ENCODE results near the gene CCNC. TPM values are rescaled to one million over a fixed set of nuclear protein-coding genes. Genes with fewer than 3 reads are reported as not detected.
A peak's percentile ranks its signal among the peaks of the same experiment; 100 is the strongest.
"Not testable (repeated sequence)": the region's sequence is repeated elsewhere in the genome, so short reads cannot be mapped to it uniquely, and the experiment has no call there.

The CCNC gene
- total RNA-seq, 1 donor from 2014 or later: 15.1 TPM

DNA sequence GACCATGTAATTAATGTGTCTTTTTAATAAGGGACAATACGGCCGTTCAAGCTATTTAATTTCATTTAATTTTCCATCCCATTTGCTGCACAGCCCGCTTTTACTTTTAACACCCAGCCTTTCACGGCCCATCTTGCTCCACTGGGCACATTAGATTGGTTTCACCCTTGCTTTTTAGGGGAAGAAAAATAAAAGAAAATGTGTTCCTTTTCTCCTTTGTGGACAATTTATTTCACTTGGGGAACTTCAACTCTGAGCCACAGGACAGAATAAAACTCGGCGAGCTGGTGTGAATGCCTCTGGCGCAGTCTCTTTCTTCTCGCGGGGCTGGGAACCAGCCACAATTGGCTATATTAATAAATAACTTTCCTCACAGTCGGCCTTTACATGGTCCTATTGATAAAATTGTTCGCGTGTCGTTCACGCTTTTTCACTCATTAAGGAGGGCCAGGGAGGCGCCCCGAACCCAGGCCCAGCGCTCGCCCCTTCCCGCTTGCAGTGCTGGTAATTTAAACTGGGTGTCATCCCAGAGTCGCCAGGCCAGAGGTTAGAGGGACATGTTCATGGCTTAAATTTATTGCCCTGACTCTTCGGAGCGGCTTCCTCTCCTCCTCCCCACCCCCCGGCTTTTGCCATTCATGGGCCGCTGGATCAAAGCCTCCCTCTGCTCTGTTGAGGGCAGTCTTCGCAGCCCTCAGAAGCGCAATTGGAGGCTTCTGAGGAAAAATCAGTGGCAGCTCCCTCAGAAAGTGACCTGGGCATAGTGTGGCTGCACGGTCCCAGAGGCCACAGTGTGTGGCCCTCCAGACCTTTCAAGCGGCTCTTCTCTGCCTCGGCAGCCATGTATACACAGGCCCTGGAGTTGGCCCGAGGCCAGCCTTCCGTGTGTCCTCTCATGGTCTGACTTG, 36.0 kb upstream of the CCNC start:
- DNase-seq: no peak
- Histone ChIP-seq H3K4me1 (peaks cover 46% of the 10 kb centered on the region), H3K36me3 (no peaks in the 10 kb centered on the region), H3K27ac (replicated peaks) (no peak overlapping the region), H3K4me3 (peak overlapping the region; percentile 60), H3K9me3 (replicated peaks) (no peaks in the 10 kb centered on the region), H3K27me3 (ENCODE audit: low read depth) (peaks cover 100% of the 10 kb centered on the region)
- intact Hi-C loops (cut with micrococcal nuclease): no loop called here
- no peak for TF ChIP-seq CTCF (IDR thresholded peaks at IDR 0.05; ENCODE audit: borderline replicate concordance)

DNA sequence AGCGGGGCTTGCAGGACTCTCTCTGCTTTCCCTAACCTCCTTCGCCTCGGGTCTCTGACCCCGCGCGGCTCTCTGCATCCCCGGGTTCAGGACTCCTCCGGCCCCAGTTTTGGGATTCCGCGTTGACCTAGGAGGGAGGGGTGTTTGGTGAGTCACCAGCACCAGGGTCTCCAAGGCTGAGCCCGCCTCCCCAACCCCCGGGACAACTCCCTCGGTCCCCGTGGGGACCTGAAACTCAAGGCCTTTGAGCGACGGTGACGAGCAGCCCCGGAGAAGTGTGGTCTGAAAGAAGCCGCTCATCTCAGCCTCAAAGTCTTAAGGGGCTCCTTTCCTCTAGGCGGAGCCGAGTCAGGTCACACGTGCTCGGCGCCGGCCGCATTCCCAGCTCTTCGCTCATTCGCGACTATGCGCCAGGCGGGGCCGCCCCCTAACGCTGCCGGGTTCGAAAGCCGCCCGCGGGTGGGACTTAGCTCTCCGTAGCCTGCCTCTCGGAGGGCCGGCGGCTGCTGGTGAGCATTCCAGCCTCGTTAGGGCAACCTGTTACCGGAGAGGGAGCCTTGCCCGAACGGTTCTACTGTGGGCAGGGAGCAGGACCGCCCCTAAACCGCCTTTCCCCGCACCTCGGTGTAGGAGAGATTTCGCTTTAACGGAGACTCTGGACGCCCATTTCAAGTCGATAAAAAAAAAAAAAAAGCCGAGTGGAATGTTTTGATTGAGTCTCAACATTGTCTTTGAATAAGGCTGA, 35.1 kb upstream of the CCNC start:
- Histone ChIP-seq H3K27me3 (ENCODE audit: low read depth) (peaks cover 100% of the 10 kb centered on the region), H3K9me3 (replicated peaks) (no peaks in the 10 kb centered on the region), H3K4me1 (peaks cover 46% of the 10 kb centered on the region), H3K4me3 (peak overlapping the region; percentile 60), H3K27ac (replicated peaks) (no peak overlapping the region), H3K36me3 (no peaks in the 10 kb centered on the region)
- TF ChIP-seq CTCF (IDR thresholded peaks at IDR 0.05; ENCODE audit: borderline replicate concordance): no peak
- intact Hi-C loops (cut with micrococcal nuclease): no loop called here
- DNase-seq: no peak

DNA sequence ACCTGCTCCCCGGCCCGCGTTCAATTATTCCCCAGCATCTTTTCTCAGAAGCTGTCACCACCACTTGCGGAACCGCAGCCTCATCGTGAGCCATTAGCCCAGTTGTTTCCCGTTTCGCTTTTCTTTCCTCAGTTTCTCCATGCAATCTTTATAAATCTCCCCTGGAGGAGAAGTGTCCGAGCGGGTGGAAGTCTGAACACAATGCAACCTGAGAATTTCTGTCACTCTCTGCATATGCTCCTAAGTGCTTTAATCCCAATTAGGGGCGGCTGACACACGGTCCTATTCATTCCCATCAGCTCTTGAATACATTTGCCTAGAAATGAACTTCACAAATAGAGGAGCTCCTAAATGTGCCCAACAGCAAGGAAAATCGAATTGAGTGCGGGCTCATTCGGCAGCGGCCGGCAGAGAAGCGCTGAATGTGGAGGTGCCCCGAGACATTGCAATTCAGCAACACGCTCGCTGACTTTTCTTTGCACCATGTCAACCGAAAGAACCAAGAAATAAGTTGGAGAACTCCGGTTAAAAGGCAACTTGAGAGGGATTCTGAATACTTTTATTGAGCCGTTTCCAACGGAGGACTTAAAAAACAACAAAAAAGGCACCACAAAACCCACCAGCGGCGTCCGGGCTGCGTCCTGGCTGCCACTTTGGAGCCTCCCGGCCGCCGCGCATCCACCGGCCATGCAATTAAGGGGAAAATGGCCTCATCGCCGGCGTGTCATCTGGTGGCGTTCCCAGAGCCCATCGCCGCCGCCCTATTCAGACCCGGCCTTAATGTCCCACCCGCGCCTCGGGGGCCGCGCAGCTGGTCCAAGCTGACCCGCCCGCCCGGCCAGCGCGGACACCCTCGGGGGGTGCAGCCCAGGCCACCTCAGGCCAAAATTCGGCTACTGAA, 34.3 kb upstream of the CCNC start:
- intact Hi-C loops (cut with micrococcal nuclease): no loop called here
- Histone ChIP-seq H3K27ac (replicated peaks) (no peak overlapping the region), H3K27me3 (ENCODE audit: low read depth) (peaks cover 100% of the 10 kb centered on the region), H3K4me3 (peak overlapping the region; percentile 60), H3K36me3 (no peaks in the 10 kb centered on the region), H3K4me1 (peaks cover 43% of the 10 kb centered on the region), H3K9me3 (replicated peaks) (no peaks in the 10 kb centered on the region)
- TF ChIP-seq CTCF (IDR thresholded peaks at IDR 0.05; ENCODE audit: borderline replicate concordance): no peak
- DNase-seq: no peak

DNA sequence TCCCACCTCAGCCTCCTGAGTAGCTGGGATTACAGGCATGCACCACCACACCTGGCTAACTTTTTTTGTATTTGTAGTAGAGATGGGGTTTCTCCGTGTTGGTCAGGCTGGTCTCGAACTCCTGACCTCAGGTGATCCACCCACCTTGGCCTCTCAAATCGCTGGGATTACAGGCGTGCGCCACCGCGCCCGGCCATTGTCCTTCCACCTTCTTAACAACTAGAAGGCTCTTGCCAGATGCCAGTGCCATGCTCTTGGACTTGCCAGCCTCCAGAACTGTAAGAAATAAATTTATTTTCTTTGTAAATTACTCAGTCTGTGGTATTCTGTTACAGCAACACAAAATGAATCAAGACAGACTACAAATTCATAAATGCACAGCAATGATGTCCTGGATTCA, 26.2 kb upstream of the CCNC start:
- H3K27ac ChIP-seq (replicated peaks); H3K36me3 ChIP-seq; DNase-seq; H3K4me3 ChIP-seq; intact Hi-C loops (cut with micrococcal nuclease): not testable (repeated sequence)
- peaks cover 13% of the 10 kb centered on the region for H3K4me1 ChIP-seq
- peaks cover 100% of the 10 kb centered on the region for H3K27me3 ChIP-seq (ENCODE audit: low read depth)
- peaks cover 17% of the 10 kb centered on the region for H3K9me3 ChIP-seq (replicated peaks)

- Histone ChIP-seq H3K4me3 (no peak overlapping the region), H3K27me3 (ENCODE audit: low read depth) (peaks cover 100% of the 10 kb centered on the region), H3K9me3 (replicated peaks) (peaks cover 17% of the 10 kb centered on the region), H3K27ac (replicated peaks) (no peak overlapping the region), H3K36me3 (no peaks in the 10 kb centered on the region), H3K4me1 (peaks cover 28% of the 10 kb centered on the region)
- no peak for TF ChIP-seq CTCF (IDR thresholded peaks at IDR 0.05; ENCODE audit: borderline replicate concordance)
- intact Hi-C loops (cut with micrococcal nuclease): no loop called here
- no peak for DNase-seq
Observed at GRCh38 chr6:99592900-99593299, 24.4 kb upstream of the CCNC start.
